HepG2 (cell line): ENCODE data around the gene FANCD2. TPM values are rescaled to one million over a fixed set of nuclear protein-coding genes. Genes with fewer than 3 reads are reported as not detected.

ENCODE experiments used
- CHD2 ChIP-seq: IDR thresholded peaks from 2 replicates; pipeline ENCODE4 v1.6.1; 2011; ENCODE audit warnings: low read depth, low read length, improper control_type of control experiment
- HNRNPH1 ChIP-seq: fragments of 200-400 bp; formaldehyde crosslinking; optimal IDR thresholded peaks from 2 replicates; pipeline ENCODE3; 2017; ENCODE audit warnings: mild to moderate bottlenecking, low read depth, low read length
- MED8 ChIP-seq: sonication (generic); formaldehyde crosslinking; IDR thresholded peaks from 2 replicates; pipeline ENCODE4 v1.8.1; 2023; ENCODE audit warnings: mild to moderate bottlenecking, missing genetic modification reagents; ENCODE audit not compliant: insufficient replicate concordance
- RFX3 ChIP-seq: IDR thresholded peaks from 2 replicates; pipeline ENCODE4 v1.6.1; 2016; ENCODE audit warnings: missing biosample characterization, missing genetic modification reagents
- SP140L ChIP-seq: sonication (generic); formaldehyde crosslinking; IDR thresholded peaks from 2 replicates; pipeline ENCODE4 v1.4.0; 2020; ENCODE audit warnings: missing genetic modification reagents, borderline replicate concordance
- SPEN ChIP-seq: sonication (generic); formaldehyde crosslinking; IDR thresholded peaks from 2 replicates; pipeline ENCODE4 v1.5.1; 2020; ENCODE audit warnings: low read depth, mild to moderate bottlenecking, missing genetic modification reagents
- SRSF1 ChIP-seq: fragments of 200-400 bp; formaldehyde crosslinking; optimal IDR thresholded peaks from 2 replicates; pipeline ENCODE3; 2017; ENCODE audit warnings: mild to moderate bottlenecking, low read depth, low read length, moderate library complexity
- ZNF101 ChIP-seq: sonication (generic); formaldehyde crosslinking; IDR thresholded peaks from 2 replicates; pipeline ENCODE4 v1.4.0; 2020; ENCODE audit warnings: mild to moderate bottlenecking, low read depth, missing genetic modification reagents, borderline replicate concordance
- ZSCAN9 ChIP-seq: IDR thresholded peaks from 2 replicates; pipeline ENCODE4 v1.6.1; 2016; ENCODE audit warnings: borderline replicate concordance
- polyA plus RNA-seq, 8 experiments: library from polyadenylated mRNA; depleted of rRNA in 3 of 8; stranded (reverse) in 7 of 8; unstranded in 1 of 8; fragments of >200 nt; fragmentation: Illumina TruSeq in 4 of 8; extraction: Trizol in 4 of 8; gene quantifications; 2 replicates each; pipeline versions ENCODE4 v1.2.1 to v1.2.3, GENCODE V29; 2011 to 2016; ENCODE audit warnings: low read depth in 4 of 8, missing spikeins in 1 of 8, mixed read lengths in 1 of 8; ENCODE audit not compliant: insufficient read depth in 1 of 8
- total RNA-seq, 5 experiments: library from RNA; depleted of rRNA; stranded (reverse); fragments of >200 nt; fragmentation: Illumina TruSeq; extraction: Trizol; gene quantifications; 2 replicates each; pipeline ENCODE4 v1.2.3, GENCODE V29; 2016; ENCODE audit warnings: low read depth in 1 of 5
- TF ChIP-seq, protein P1 (sequence below): sonication (generic); formaldehyde crosslinking; IDR thresholded peaks from 2 replicates; pipeline ENCODE4 v1.4.0; 2020; ENCODE audit warnings: mild to moderate bottlenecking, missing genetic modification reagents
- TF ChIP-seq, protein P2 (sequence below): sonication (generic); formaldehyde crosslinking; IDR thresholded peaks from 2 replicates; pipeline ENCODE4 v1.4.0; 2020; ENCODE audit warnings: missing genetic modification reagents
- TF ChIP-seq, protein P3 (sequence below): sonication (generic); formaldehyde crosslinking; IDR thresholded peaks from 2 replicates; pipeline ENCODE4 v1.4.0; 2020; ENCODE audit warnings: mild to moderate bottlenecking, missing genetic modification reagents
- TF ChIP-seq, protein P4 (sequence below): sonication (generic); formaldehyde crosslinking; IDR thresholded peaks from 2 replicates; pipeline ENCODE4 v1.4.0; 2020; ENCODE audit warnings: missing genetic modification reagents, borderline replicate concordance

The FANCD2 gene
- total and polyA plus RNA-seq, 2 of the 13 experiments (the other 11 are each of a cell fraction or from before 2014, with no cell fraction given), result 10.1 to 42.0 TPM

DNA sequence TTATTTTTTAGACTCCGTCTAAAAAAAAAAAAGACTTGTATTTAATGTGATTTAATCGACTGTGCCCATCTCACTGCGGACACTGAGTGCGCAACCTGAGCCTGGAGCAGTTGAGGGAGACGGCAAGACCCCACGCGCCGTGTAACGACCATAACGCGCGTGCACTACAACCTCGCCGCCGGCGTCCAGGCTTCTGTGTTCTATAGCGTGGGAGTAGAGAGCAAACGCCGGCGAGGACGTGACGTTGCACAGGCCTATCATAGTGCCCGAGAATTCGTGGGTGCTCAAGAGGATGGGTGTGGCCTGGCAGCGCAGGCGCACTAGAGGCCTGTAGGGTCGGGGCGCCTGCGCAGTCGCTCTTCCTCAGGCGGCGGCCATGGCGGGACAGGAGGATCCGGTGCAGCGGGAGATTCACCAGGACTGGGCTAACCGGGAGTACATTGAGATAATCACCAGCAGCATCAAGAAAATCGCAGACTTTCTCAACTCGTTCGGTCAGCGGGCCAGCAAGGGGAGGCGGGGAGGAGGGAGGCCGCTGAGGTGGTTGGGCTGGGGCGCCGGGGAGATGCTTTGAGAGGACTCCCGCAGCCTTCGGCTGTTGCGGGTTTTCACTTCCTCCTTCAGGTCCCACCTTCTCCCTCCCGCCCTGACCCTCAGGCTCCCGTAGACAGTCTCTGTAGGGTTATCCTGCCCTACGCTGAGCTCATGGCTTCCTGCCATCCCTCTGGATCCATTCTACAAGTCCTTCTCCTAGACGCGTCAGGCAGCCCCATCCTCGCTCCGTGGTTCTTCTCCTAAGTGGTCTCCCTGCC lies 89.3 kb downstream of the FANCD2 start, which contains the start of gene BRK1 (continued):
- TF ChIP-seq, protein P1, sequence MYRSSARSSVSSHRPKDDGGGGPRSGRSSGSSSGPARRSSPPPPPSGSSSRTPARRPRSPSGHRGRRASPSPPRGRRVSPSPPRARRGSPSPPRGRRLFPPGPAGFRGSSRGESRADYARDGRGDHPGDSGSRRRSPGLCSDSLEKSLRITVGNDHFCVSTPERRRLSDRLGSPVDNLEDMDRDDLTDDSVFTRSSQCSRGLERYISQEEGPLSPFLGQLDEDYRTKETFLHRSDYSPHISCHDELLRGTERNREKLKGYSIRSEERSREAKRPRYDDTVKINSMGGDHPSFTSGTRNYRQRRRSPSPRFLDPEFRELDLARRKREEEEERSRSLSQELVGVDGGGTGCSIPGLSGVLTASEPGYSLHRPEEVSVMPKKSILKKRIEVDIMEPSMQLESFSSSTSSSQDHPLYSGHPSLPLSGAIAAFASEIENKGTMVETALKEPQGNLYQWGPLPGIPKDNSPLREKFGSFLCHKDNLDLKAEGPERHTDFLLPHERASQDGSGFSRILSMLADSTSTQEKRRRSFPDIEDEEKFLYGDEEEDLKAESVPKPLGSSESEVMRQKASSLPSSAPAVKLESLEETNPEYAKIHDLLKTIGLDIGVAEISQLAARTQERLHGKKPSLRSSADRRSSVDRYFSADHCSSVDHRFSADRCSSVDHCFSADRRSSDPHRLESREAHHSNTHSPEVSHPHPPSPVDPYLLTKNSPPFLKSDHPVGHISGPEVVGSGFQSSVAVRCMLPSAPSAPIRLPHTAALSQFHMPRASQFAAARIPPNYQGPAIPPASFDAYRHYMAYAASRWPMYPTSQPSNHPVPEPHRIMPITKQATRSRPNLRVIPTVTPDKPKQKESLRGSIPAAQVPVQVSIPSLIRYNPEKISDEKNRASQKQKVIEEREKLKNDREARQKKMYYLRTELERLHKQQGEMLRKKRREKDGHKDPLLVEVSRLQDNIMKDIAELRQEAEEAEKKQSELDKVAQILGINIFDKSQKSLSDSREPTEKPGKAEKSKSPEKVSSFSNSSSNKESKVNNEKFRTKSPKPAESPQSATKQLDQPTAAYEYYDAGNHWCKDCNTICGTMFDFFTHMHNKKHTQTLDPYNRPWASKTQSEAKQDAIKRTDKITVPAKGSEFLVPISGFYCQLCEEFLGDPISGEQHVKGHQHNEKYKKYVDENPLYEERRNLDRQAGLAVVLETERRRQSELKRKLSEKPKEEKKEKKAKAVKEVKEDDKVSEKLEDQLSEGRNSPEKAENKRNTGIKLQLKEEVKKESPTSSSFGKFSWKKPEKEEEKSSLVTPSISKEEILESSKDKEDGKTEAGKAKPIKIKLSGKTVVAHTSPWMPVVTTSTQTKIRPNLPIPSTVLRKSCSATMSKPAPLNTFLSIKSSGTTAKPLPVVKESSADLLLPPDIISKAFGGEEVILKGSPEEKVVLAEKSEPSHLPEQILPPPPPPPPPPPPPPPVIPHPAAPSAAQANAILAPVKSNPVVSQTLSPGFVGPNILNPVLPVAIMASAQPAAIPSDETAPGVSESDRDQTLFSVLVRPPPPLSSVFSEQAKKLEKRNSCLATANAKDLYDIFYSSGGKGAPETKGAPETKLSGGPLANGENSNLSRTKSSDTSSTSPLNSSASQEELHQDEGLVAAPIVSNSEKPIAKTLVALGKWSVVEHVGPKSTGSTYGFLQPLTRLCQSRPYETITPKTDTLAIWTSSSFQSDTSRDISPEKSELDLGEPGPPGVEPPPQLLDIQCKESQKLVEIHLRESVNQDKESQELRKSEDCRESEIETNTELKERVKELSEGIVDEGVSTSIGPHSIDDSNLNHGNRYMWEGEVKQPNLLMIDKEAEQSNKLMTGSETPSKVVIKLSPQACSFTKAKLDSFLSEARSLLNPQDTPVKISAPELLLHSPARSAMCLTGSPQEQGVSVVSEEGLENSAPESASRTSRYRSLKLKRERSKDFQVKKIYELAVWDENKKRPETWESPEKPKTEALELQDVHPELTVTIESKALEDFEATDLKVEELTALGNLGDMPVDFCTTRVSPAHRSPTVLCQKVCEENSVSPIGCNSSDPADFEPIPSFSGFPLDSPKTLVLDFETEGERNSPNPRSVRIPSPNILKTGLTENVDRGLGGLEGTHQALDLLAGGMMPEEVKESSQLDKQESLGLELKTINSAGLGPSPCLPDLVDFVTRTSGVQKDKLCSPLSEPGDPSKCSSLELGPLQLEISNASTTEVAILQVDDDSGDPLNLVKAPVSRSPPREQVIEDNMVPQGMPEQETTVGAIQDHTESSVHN (CRISPR knock-in tag), result 0 out of 2 replicates have a peak, but pooled peaks have one; percentile 35
- no peak for TF ChIP-seq ZNF101 (CRISPR knock-in tag)
- TF ChIP-seq SP140L (CRISPR knock-in tag), result no peak
- peak; percentile 79 for TF ChIP-seq SPEN
- no peak for TF ChIP-seq HNRNPH1
- no peak for TF ChIP-seq RFX3
- peak; percentile 91 for TF ChIP-seq SRSF1
- TF ChIP-seq, protein P2, sequence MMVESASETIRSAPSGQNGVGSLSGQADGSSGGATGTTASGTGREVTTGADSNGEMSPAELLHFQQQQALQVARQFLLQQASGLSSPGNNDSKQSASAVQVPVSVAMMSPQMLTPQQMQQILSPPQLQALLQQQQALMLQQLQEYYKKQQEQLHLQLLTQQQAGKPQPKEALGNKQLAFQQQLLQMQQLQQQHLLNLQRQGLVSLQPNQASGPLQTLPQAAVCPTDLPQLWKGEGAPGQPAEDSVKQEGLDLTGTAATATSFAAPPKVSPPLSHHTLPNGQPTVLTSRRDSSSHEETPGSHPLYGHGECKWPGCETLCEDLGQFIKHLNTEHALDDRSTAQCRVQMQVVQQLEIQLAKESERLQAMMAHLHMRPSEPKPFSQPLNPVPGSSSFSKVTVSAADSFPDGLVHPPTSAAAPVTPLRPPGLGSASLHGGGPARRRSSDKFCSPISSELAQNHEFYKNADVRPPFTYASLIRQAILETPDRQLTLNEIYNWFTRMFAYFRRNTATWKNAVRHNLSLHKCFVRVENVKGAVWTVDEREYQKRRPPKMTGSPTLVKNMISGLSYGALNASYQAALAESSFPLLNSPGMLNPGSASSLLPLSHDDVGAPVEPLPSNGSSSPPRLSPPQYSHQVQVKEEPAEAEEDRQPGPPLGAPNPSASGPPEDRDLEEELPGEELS (CRISPR knock-in tag), result peak; percentile 18; the same call in 1 of the 2 replicates
- no peak for TF ChIP-seq MED8 (CRISPR knock-in tag)
- TF ChIP-seq, protein P3, sequence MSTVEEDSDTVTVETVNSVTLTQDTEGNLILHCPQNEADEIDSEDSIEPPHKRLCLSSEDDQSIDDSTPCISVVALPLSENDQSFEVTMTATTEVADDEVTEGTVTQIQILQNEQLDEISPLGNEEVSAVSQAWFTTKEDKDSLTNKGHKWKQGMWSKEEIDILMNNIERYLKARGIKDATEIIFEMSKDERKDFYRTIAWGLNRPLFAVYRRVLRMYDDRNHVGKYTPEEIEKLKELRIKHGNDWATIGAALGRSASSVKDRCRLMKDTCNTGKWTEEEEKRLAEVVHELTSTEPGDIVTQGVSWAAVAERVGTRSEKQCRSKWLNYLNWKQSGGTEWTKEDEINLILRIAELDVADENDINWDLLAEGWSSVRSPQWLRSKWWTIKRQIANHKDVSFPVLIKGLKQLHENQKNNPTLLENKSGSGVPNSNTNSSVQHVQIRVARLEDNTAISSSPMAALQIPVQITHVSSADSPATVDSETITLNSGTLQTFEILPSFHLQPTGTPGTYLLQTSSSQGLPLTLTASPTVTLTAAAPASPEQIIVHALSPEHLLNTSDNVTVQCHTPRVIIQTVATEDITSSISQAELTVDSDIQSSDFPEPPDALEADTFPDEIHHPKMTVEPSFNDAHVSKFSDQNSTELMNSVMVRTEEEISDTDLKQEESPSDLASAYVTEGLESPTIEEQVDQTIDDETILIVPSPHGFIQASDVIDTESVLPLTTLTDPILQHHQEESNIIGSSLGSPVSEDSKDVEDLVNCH (CRISPR knock-in tag), result no peak; the same call in 1 of the 2 replicates
- TF ChIP-seq CHD2, result no peak
- TF ChIP-seq, protein P4, sequence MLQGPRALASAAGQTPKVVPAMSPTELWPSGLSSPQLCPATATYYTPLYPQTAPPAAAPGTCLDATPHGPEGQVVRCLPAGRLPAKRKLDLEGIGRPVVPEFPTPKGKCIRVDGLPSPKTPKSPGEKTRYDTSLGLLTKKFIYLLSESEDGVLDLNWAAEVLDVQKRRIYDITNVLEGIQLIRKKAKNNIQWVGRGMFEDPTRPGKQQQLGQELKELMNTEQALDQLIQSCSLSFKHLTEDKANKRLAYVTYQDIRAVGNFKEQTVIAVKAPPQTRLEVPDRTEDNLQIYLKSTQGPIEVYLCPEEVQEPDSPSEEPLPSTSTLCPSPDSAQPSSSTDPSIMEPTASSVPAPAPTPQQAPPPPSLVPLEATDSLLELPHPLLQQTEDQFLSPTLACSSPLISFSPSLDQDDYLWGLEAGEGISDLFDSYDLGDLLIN (CRISPR knock-in tag), result 0 out of 2 replicates have a peak, but pooled peaks have one; percentile 70
- TF ChIP-seq ZSCAN9 (CRISPR knock-in tag), result peak; percentile 40; the same call in 1 of the 2 replicates
